HepG2 (cell line): Measurements from ENCODE around the gene RAC3. TPM values are rescaled to one million over a fixed set of nuclear protein-coding genes. Genes with fewer than 3 reads are reported as not detected.

Experiments
- ATRX ChIP-seq: sonication (generic); formaldehyde crosslinking; IDR thresholded peaks from 2 replicates; pipeline ENCODE4 v1.4.0; 2020; ENCODE audit warnings: missing genetic modification reagents, borderline replicate concordance
- BATF2 ChIP-seq: sonication (generic); formaldehyde crosslinking; IDR thresholded peaks from 2 replicates; pipeline ENCODE4 v1.8.0; 2022; ENCODE audit warnings: mild to moderate bottlenecking, missing genetic modification reagents, moderate library complexity
- GPN1 ChIP-seq: sonication (generic); formaldehyde crosslinking; IDR thresholded peaks from 2 replicates; pipeline ENCODE4 v1.5.1; 2020; ENCODE audit warnings: missing genetic modification reagents, borderline replicate concordance
- JDP2 ChIP-seq: sonication (generic); formaldehyde crosslinking; IDR thresholded peaks from 2 replicates; pipeline ENCODE4 v1.8.1; 2022; ENCODE audit warnings: missing genetic modification reagents, borderline replicate concordance
- KIAA2018 ChIP-seq: sonication (generic); formaldehyde crosslinking; IDR thresholded peaks from 2 replicates; pipeline ENCODE4 v1.5.0; 2020; ENCODE audit warnings: mild to moderate bottlenecking, missing genetic modification reagents, borderline replicate concordance
- POLR2AphosphoS2 ChIP-seq: IDR thresholded peaks from 2 replicates; pipeline ENCODE4 v1.6.1; 2011; ENCODE audit warnings: low read depth, low read length, improper control_type of control experiment
- SCMH1 ChIP-seq: sonication (generic); formaldehyde crosslinking; IDR thresholded peaks from 2 replicates; pipeline ENCODE4 v1.9.0; 2021; ENCODE audit warnings: missing genetic modification reagents, mild to moderate bottlenecking, borderline replicate concordance
- SIN3B ChIP-seq: fragments of 150-350 bp; IDR thresholded peaks from 2 replicates; pipeline ENCODE4 v1.6.1; 2014; ENCODE audit warnings: low read length
- ZNF317 ChIP-seq: sonication (generic); formaldehyde crosslinking; IDR thresholded peaks from 2 replicates; pipeline ENCODE4 v1.5.0; 2020; ENCODE audit warnings: mild to moderate bottlenecking, missing genetic modification reagents
- ZNF331 ChIP-seq: sonication (generic); formaldehyde crosslinking; IDR thresholded peaks from 2 replicates; pipeline ENCODE4 v1.4.0; 2020; ENCODE audit warnings: missing genetic modification reagents
- ZNF557 ChIP-seq: sonication (generic); formaldehyde crosslinking; IDR thresholded peaks from 2 replicates; pipeline ENCODE4 v1.4.0; 2020; ENCODE audit warnings: missing genetic modification reagents
- ZNF619 ChIP-seq: sonication (generic); formaldehyde crosslinking; IDR thresholded peaks from 2 replicates; pipeline ENCODE4 v1.4.0; 2020; ENCODE audit warnings: mild to moderate bottlenecking, missing genetic modification reagents
- polyA plus RNA-seq, 8 experiments: library from polyadenylated mRNA; depleted of rRNA in 3 of 8; stranded (reverse) in 7 of 8; unstranded in 1 of 8; fragments of >200 nt; fragmentation: Illumina TruSeq in 4 of 8; extraction: Trizol in 4 of 8; gene quantifications; 2 replicates each; pipeline versions ENCODE4 v1.2.1 to v1.2.3, GENCODE V29; 2011 to 2016; ENCODE audit warnings: low read depth in 4 of 8, missing spikeins in 1 of 8, mixed read lengths in 1 of 8; ENCODE audit not compliant: insufficient read depth in 1 of 8
- total RNA-seq, 5 experiments: library from RNA; depleted of rRNA; stranded (reverse); fragments of >200 nt; fragmentation: Illumina TruSeq; extraction: Trizol; gene quantifications; 2 replicates each; pipeline ENCODE4 v1.2.3, GENCODE V29; 2016; ENCODE audit warnings: low read depth in 1 of 5
- TF ChIP-seq, protein P1 (sequence below): sonication (generic); formaldehyde crosslinking; conservative IDR thresholded peaks from 2 replicates; pipeline ENCODE4 v1.4.0; 2020; ENCODE audit warnings: mild to moderate bottlenecking, missing genetic modification reagents, moderate library complexity

The RAC3 gene
- total and polyA plus RNA-seq, 2 of the 13 experiments (the other 11 are each of a cell fraction or from before 2014, with no cell fraction given), result 10.5 to 21.3 TPM

- peak; percentile 31; the same call in 1 of the 2 replicates for TF ChIP-seq ATRX (CRISPR knock-in tag)
- TF ChIP-seq ZNF619, result peak; percentile 80; the same call in 1 of the 2 replicates
- TF ChIP-seq BATF2, result peak; percentile 97
- peak; percentile 55; the same call in 1 of the 2 replicates for TF ChIP-seq JDP2 (CRISPR knock-in tag)
- no peak for TF ChIP-seq SCMH1
- TF ChIP-seq ZNF317, result peak; percentile 94
- TF ChIP-seq, protein P1, sequence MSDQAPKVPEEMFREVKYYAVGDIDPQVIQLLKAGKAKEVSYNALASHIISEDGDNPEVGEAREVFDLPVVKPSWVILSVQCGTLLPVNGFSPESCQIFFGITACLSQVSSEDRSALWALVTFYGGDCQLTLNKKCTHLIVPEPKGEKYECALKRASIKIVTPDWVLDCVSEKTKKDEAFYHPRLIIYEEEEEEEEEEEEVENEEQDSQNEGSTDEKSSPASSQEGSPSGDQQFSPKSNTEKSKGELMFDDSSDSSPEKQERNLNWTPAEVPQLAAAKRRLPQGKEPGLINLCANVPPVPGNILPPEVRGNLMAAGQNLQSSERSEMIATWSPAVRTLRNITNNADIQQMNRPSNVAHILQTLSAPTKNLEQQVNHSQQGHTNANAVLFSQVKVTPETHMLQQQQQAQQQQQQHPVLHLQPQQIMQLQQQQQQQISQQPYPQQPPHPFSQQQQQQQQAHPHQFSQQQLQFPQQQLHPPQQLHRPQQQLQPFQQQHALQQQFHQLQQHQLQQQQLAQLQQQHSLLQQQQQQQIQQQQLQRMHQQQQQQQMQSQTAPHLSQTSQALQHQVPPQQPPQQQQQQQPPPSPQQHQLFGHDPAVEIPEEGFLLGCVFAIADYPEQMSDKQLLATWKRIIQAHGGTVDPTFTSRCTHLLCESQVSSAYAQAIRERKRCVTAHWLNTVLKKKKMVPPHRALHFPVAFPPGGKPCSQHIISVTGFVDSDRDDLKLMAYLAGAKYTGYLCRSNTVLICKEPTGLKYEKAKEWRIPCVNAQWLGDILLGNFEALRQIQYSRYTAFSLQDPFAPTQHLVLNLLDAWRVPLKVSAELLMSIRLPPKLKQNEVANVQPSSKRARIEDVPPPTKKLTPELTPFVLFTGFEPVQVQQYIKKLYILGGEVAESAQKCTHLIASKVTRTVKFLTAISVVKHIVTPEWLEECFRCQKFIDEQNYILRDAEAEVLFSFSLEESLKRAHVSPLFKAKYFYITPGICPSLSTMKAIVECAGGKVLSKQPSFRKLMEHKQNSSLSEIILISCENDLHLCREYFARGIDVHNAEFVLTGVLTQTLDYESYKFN (CRISPR knock-in tag), result peak; percentile 95
- no peak; the same call in 1 of the 2 replicates for TF ChIP-seq ZNF557 (CRISPR knock-in tag)
- no peak for TF ChIP-seq GPN1 (CRISPR knock-in tag)
- peak; percentile 92 for TF ChIP-seq ZNF331 (CRISPR knock-in tag)
- peak; percentile 70; the same call in 1 of the 2 replicates for TF ChIP-seq KIAA2018 (CRISPR knock-in tag)
- TF ChIP-seq SIN3B, result no peak
- no peak for TF ChIP-seq POLR2AphosphoS2
Measured at GRCh38 chr17:81992306-81993102, 39.0 kb upstream of the RAC3 start (continued).
